HCT116 (cell line): ENCODE results near the gene FAM236B.
"Not testable (repeated sequence)": the region's sequence is repeated elsewhere in the genome, so short reads cannot be mapped to it uniquely, and the experiment has no call there.

ENCODE experiments used
- CTCF ChIP-seq, 3 experiments: fragments of 200-600 bp in 1 of 3; sonication (generic) in 1 of 3; IDR thresholded peaks in 2 of 3; conservative IDR thresholded peaks in 1 of 3; 2 replicates each; pipeline ENCODE4 v1.5.1; 2012 to 2017; ENCODE audit warnings: low read depth in 2 of 3, low read length in 2 of 3, antibody characterized with exemption in 1 of 3, borderline replicate concordance in 1 of 3, control low read depth in 1 of 3, mild to moderate bottlenecking in 1 of 3, mixed read lengths in 1 of 3, mixed run types in 1 of 3, moderate library complexity in 1 of 3; ENCODE audit not compliant: insufficient read depth in 1 of 3
- SIN3A ChIP-seq: IDR thresholded peaks from 2 replicates; pipeline ENCODE4 v1.6.1; 2012; ENCODE audit warnings: low read depth

GRCh38 chrX:72748545-72748944 lies 33.9 kb downstream of the FAM236B start:
- TF ChIP-seq SIN3A; CTCF (IDR thresholded peaks at IDR 0.05 in 2 of 3, conservative IDR thresholded peaks at IDR 0.05 in 1 of 3; ENCODE audit: borderline replicate concordance in 1 of 3, insufficient read depth in 1 of 3, low read depth in 2 of 3, low read length in 2 of 3): not testable (repeated sequence)
